IPS DF 19.7 (cell line): Measurements from ENCODE around the gene ALMS1.
"Not testable (repeated sequence)": the region's sequence is repeated elsewhere in the genome, so short reads cannot be mapped to it uniquely, and the experiment has no call there.

Source experiments
- DNase-seq: peaks from one replicate; pipeline ENCODE4 v3.0.0-alpha.2; 2013; ENCODE audit warnings: low read depth, low spot score

Gene ALMS1

DNA sequence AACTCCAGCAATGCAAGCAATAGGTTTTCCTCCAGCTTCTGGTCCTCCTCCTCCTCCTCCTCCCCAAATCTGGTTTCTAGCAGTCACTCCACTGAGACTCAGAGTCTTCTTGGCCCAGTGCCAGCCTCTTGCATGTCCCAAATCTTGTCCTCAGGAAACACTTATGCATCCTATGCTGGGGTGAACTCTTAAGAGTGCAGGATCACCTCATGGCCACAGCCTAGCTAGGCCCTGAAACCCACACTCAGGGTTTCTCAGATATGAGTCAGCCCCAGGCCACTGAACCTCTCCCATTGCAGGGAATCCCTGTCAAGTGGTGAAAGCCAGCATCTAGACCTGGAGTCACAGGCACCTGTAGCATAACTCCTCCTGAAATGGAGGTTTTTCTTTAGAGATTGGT is 238.4 kb downstream of the ALMS1 start:
- DNase-seq = not testable (repeated sequence)

DNA sequence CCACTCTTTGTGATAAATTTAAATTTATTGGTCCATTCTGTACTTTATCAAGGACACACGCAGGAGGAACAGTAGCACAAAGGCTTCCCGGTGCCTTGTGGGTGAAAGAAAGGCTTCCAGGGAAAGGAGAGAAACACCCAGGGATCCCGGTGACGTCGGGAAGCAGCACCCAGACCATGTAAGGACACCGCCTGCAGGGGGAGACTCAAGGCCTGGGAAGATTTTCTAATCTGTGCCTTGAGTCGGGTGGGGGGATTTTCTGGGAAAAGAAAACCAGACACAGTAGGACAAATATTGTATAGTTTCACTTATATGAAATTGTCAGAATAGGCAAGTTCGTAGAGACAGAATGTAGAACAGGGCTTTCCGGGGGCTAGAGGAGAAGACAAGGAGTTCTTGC is 239.0 kb downstream of the ALMS1 start:
- not testable (repeated sequence) for DNase-seq

DNA sequence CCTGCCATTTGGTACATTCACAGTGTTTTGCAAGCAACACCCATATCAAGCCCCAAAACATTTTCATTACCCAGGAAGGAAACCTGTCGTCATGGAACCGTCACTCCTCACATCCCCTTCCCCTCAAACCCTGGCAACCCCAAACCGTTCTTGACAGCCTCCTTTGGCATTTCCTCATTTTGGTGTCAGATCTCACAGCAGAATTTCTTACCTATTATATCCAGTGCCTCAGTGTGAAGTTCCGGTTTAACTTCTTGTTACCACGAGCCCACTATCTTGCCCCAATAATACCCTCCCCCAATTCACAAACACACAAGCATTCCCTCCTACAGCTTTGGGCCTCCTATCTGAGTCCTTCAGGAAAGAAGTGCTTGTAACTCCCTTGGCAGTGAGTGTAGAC is 240.6 kb downstream of the ALMS1 start:
- not testable (repeated sequence) for DNase-seq

DNA sequence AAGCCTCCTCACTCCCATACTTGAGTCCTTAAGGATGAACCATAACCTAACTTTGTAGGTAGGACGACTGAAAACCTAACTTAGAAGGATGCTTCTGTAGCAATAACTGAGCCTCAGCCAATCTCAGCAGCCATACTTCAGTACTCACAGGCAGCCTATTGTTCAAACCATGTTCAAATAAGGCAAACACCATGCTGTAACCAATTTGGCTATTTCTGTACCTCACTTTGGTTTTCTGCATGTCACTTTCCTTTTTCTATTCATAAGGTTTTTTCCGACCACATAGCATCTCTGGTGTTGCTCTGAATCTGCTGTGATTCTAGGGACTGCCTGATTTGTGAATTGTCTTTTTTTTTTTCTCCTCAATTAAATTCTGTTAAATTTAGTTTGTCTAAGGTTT is 242.9 kb downstream of the ALMS1 start:
- DNase-seq = not testable (repeated sequence)

DNA sequence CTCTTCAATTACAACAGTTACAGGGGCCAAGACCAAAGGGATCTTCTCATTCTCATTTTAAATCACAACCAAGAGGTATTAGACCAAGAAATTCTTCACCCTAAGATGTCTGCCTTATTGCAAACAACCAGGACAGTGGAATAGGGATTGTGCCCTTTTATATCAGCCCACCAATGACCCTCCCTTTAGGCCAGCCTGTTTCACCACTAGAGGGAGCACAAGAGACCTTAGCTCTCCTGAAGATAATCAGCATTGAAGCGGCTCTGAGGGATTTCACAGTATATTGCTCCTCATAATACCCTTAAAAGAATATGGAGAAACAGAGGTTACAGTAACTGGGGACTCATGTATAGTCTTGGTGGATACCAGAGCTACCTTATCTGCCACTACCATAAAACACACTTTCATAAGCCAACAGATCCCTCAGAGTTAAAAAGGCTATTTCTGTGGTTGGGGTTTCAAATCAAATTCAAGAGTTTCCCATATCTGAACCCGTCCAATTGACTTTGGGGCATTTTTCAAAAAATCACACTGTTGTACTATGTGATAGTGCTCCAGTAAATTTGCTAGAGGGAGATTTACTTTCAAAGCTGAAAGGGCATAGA is 245.1 kb downstream of the ALMS1 start:
- DNase-seq = not testable (repeated sequence)

DNA sequence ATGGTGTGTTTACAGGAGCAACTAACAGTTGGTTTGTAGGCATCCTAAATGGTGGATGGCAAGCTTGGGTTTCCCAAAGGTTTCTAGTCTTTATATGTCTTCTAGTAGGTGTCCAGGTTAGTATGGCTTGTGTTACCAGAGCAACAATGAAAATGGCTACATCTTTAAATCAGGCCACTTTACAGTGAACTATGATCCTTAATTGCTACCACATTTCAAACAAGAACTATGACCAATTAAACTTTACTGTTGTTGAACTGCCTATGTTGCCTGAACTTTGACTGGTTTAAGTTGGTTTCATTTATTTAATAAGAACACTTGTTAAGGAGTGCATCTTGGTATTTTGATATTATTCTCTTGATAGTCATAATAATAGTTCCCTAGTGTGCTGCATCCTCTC is 251.3 kb downstream of the ALMS1 start:
- DNase-seq = not testable (repeated sequence)

DNA sequence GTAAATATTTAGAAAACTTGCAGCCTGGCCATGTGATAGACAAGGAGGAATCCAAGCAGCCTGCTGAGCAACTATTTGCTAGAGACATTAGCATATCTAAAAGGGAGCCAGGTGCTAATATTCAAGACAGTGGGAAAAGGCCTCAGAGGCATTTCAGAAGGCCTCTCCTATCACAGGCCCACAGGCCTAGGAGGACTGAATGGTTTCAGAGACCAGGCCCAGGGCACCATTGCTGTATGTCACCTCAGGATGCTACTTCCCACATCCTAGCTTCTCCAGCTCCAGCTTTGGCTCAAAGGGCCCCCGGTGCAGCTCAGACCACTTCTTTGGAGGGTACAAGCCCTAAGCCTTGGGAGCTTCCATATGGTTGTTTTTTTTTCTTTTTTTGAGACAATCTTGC is 252.8 kb downstream of the ALMS1 start:
- no peak for DNase-seq

DNA sequence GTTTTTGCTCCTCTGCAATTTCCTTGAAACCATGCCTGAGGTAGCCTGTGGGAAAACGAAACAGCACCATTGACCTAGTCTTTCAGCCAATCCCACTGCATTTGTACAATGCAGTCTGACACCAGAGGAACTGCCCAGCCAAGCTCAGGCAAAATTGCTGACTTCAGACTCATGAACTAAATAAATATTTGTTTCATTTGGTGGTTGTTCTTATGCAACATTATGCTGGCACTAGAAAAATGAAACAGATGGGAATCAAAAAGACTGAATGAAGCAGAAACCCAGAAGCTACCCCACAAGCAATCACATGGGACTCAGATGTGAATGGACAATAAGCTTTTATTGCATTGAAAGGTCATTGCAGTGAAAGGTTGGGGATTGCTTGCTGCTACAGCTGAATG is 254.9 kb downstream of the ALMS1 start:
- DNase-seq = no peak

DNA sequence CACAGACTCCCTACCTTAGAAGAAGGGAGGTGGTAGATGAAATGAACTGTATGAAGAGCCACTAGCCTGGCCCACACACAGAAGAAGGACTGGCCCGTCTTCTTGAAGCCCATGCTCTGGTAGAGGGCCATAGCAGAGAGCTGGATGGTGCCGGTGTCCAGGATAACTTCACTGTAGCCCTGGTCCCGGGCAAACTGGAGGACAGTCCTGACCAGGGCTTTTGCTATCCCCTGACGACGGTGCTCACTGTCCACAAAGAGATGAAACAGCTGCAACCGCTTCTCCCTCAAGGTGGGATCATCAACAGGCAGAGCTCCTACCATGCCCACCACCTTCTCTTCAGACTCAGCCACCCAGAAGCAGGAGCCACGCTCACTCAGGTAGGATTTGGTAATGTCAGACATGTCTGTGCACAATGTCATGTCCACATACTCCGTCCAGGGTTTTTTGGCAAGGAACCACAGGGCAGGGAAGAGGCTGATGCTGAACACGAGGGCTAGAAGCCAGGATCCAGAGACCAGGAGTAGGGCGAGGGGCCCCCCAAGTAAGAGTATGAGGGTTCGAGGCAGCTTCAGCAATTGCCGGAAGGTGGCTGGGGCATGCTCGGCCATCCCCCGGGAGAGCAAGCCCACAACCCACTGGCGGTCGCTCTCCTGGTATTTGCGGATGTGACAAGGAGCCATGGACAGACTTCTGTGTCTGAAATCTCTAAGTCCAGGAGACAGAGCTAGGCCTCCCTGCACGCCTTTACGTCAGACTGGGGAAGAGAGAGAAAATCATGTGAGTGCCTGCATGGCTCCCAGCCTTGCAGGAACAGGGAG is 255.5 kb downstream of the ALMS1 start:
- DNase-seq = no peak

DNA sequence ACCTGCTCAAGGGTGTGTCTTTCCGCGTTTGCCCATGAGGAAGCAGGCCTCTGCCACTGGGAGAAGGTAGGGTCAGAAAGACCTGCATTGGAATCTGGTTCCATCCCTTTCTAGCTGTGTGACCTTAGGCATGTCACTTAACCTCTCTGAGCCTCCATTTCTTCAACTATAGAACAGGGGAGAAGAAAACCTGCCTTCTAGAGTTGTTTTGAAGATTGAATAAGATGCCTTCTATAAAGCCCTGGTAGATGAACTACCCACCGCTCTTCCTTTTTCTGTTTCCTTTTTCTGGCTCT is 256.1 kb downstream of the ALMS1 start:
- no peak for DNase-seq

DNA sequence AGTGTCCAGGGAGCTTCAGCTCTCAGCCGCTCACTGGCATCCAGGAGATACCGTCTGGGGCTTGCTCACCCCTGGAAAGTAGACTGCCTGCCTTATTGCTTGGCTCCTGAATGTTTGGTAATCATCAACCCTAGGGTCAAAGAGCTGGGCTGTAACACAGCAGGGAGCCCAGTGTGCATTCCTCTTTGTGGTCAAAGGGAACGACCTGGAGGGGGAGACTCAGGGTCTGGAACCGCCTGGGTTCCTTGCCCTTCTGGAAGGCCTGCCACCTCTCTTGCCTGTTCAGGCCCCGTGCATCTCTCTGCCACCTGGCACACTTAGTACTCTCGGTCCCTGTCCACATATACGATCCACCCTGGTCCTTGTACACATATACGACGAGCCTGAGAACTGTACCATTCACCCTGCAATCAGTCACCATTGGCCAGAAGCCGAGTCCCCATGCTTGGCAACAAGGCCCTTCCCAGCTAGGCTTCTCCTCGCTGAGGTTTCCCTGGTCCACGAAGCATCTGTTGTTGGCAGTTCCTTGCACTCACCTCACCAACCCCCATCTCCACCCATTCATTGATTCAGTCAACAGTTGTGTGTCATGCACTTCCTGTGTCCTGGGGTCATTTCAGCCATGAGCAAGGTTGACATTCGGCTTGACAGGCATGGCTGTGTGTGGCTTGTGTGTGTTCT is 256.8 kb downstream of the ALMS1 start, which contains the start of gene NAT8:
Gene NAT8 (minus strand): TSS at position 85 of the 681 bp plus-strand sequence. CDS start 794 bp downstream, outside the sequence.
- no peak for DNase-seq

DNA sequence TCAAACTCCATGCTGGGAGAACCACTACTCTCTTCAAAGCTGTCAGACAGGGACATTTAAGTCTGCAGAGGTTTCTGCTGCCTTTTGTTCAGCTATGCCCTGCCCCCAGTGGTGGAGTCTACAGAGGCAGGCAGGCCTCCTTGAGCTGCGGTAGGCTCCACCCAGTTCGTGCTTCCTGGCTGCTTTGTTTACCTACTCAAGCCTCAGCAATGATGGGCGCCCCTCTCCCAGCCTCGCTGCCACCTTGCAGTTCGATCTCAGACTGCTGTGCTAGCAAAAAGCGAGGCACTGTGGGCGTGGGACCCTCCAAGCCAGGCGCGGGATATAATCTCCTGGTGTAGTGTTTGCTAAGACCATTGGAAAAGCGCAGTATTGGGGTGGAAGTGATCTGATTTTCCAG is 262.1 kb downstream of the ALMS1 start:
- not testable (repeated sequence) for DNase-seq

DNA sequence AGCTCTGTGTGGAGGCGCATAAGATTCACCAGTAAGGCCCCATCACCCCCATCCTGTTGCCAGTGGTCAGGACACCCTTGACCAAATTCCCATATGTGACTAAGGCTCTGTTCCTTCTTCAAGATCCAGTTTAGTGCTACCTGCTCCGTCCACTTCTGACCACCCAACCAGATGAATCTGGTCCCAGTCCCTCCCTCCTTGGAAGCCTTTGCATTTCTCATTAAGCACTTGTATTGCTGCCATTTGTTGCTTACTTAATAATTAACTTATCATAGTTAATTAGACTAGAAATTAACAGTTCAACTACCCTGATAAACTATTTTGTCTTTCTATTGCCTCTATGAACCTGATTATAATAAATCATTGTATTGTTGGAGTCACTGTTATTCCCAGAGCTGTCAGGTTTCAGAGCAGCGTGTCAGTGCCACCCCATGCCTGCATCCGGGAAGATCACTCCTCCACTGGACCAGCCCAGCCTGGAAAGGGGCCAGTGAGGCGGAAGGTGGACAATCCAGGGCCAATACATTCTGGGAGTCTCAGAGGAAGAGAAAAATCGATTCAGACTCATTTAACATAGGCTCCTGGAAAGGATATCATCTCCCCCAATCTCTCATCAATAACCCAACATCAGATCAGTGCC is 266.1 kb downstream of the ALMS1 start:
- DNase-seq = no peak

DNA sequence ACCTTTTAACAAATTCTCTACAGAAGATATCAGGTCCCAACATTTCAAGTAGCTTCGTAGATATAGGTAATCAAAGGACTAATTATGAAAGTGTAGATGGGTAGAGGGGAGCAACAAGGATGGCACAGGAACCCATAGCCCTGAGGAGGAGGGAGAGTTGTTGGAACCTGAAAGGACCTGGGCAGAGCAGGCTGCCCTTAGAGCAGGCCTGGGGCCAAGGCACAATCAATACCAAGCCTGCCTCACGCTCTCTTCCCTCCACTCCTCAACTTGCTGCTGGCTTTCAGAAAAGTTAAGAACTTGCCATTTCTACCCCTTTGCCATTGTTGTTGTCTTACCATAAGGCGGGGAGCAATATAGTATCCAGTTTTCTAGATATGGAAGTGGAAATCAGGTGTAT is 266.7 kb downstream of the ALMS1 start:
- DNase-seq = no peak

DNA sequence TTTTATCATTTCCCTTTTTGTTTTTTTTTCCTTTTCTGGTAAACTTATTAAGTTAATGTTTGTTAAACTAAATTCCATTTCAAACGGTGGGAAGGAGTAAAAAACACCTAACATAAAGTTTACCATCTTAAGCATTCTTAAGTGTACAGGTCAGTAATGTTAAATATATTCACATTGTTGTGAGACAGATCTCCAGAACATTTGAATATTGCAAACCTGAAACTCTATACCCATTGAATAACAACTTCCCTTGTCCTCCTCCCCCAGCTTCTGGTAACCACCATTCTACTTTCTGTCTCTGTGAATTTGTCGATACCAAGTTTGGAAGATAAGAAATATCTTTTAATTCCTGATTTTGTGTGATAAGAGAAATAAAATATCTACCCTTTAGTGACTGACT is 268.5 kb downstream of the ALMS1 start:
- no peak for DNase-seq
